GM19452 (cell line): ENCODE results near the gene ADNP.

Experiments
- ATAC-seq: cut with Tn5 transposase; IDR thresholded peaks from one replicate; pipeline ENCODE4 v1.9.1; 2021; ENCODE audit not compliant: unreplicated experiment

ADNP gene

GRCh38 chr20:50852085-50852484, 79.2 kb downstream of the ADNP start:
- no peak for ATAC-seq

- ATAC-seq: no peak
These were observed 80.4 kb downstream of the ADNP start for GRCh38 chr20:50850721-50851286.

- ATAC-seq: no peak
These were observed 82.2 kb downstream of the ADNP start for GRCh38 chr20:50848846-50849673.

GRCh38 chr20:50848341-50848808, 82.9 kb downstream of the ADNP start:
- ATAC-seq: no peak

GRCh38 chr20:50845566-50846215, 85.5 kb downstream of the ADNP start:
- ATAC-seq: no peak

GRCh38 chr20:50844430-50845100, 86.7 kb downstream of the ADNP start:
- peak; percentile 90 for ATAC-seq

GRCh38 chr20:50843331-50844276, 87.6 kb downstream of the ADNP start:
- ATAC-seq: no peak

GRCh38 chr20:50842821-50843220, 88.4 kb downstream of the ADNP start:
- no peak for ATAC-seq
